Fibroblast of lung (primary cell): ENCODE results near the gene FGF1.

Source experiments
- EZH2 ChIP-seq: IDR thresholded peaks from 2 replicates; pipeline ENCODE4 v1.5.1; 2012; ENCODE audit warnings: low read length, control low read depth, mild to moderate bottlenecking; ENCODE audit errors: missing control alignments
- TF ChIP-seq, protein P1 (sequence below), 2 donors: IDR thresholded peaks in 1 of 2; conservative IDR thresholded peaks in 1 of 2; 1 replicate in 1 of 2; 2 replicates in 1 of 2; pipeline ENCODE4 v1.5.1; 2011 to 2012; ENCODE audit warnings: low read length in 2 of 2, control low read depth in 1 of 2, inconsistent platforms in 1 of 2, low read depth in 1 of 2, mild to moderate bottlenecking in 1 of 2

- TF ChIP-seq, protein P1, sequence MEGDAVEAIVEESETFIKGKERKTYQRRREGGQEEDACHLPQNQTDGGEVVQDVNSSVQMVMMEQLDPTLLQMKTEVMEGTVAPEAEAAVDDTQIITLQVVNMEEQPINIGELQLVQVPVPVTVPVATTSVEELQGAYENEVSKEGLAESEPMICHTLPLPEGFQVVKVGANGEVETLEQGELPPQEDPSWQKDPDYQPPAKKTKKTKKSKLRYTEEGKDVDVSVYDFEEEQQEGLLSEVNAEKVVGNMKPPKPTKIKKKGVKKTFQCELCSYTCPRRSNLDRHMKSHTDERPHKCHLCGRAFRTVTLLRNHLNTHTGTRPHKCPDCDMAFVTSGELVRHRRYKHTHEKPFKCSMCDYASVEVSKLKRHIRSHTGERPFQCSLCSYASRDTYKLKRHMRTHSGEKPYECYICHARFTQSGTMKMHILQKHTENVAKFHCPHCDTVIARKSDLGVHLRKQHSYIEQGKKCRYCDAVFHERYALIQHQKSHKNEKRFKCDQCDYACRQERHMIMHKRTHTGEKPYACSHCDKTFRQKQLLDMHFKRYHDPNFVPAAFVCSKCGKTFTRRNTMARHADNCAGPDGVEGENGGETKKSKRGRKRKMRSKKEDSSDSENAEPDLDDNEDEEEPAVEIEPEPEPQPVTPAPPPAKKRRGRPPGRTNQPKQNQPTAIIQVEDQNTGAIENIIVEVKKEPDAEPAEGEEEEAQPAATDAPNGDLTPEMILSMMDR (conservative IDR thresholded peaks at IDR 0.05 in 1 of 2, IDR thresholded peaks at IDR 0.05 in 1 of 2; ENCODE audit: low read depth in 1 of 2, low read length in 2 of 2), result no peak
- no peak for TF ChIP-seq EZH2
Observed at GRCh38 chr5:142683881-142684505, 1.9 kb downstream of the FGF1 start.
